Activated CD8-positive, alpha-beta memory T cell treated with anti-CD3 and anti-CD28 coated beads, Interleukin-2, amount 50 U/mL, for 4 hours (primary cell): ENCODE data around the gene ANKRD33.

Experiments used
- DNase-seq: peaks from one replicate; pipeline ENCODE4 v3.0.0-alpha.2; 2020

Gene ANKRD33

GRCh38 chr12:51922146-51922545 is 34.2 kb downstream of the ANKRD33 start:
- DNase-seq: no peak

GRCh38 chr12:51922762-51923505 is 35.0 kb downstream of the ANKRD33 start:
- DNase-seq: no peak

GRCh38 chr12:51923506-51924365 is 35.8 kb downstream of the ANKRD33 start:
- DNase-seq: peak; percentile 66

DNA sequence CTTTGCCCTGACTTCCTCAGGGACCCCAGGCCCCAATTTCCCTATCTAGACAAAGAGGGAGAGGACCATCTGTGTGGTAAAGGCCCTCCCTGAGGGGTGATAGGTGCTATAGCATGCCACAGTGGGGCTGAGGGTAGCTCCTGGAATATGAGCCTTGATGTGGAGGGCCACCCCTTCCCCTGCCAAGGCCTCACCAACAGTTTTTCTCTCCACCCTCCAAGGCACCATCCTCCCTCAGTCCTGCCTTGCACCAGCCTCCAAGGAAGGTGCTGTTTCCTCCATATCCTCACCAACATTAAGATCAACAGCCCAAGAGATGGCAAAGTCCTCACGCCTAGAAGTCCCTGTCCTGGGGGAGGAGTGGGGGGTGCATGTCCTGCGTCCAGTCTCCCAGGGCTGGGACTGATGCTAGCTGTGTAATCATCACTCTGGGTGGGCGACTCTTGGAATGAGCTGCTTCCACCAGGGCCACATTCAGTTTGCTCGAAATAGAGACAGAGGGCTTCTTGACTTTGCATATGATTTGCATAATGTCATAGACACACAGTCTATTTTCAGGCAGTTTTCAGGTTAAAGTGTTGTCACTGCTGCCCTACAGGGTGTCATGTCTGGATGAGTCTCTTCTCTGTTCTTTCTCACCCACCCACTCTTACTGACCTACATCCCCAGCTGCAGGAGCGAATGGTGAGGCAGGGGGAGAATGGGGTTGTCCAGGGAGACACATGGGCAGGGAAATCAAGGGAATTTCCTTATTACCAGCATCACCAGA is 36.8 kb downstream of the ANKRD33 start:
- DNase-seq: no peak

GRCh38 chr12:51925346-51926063 is 37.6 kb downstream of the ANKRD33 start:
- DNase-seq: no peak

DNA sequence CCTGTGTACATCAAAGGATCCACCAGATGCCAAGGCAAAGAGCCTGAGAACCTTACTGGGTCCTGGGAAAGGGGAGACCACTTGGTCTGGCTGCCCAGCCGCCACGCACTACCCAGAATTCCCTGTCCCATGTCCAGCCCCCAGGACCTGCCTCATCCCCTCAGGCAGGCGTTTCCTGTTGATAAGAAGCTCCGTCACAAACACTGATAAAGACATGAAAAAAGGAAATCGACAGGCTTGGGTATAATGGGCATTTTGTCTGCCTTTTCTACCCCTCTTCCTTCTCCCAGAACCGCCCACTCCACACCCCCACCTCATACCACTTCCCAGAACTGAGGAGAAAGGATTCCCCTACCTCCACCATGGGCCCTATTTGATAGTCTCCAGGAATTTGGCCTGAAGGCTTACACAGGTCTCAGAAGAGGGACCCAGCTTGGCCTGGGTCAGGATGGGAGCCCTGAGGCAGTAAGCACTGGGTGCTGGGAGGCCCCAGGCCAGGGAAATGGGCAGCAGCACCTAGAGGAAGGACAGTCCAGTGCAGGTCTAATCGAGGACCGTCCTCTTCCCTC is 38.2 kb downstream of the ANKRD33 start:
- DNase-seq: no peak

DNA sequence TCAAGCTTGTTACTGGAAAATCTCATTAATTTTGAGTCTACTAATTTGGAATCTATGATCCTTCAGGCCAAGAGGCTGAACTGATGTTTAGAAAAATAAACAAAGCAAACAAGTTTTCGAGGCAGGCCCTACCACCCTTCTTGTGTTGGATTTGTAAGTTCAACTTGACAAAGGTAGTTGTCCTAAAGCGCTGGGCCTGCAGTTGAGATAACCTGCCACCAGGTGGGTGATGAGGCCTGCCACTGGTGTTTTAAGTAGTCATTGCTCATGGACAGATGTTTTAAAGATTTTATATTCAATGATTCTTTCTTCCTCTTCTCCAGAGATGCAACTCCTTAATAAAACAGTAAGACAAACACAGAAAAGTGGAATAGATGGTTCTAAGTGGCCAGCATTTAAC is 38.8 kb downstream of the ANKRD33 start:
- peak; percentile 61 for DNase-seq

DNA sequence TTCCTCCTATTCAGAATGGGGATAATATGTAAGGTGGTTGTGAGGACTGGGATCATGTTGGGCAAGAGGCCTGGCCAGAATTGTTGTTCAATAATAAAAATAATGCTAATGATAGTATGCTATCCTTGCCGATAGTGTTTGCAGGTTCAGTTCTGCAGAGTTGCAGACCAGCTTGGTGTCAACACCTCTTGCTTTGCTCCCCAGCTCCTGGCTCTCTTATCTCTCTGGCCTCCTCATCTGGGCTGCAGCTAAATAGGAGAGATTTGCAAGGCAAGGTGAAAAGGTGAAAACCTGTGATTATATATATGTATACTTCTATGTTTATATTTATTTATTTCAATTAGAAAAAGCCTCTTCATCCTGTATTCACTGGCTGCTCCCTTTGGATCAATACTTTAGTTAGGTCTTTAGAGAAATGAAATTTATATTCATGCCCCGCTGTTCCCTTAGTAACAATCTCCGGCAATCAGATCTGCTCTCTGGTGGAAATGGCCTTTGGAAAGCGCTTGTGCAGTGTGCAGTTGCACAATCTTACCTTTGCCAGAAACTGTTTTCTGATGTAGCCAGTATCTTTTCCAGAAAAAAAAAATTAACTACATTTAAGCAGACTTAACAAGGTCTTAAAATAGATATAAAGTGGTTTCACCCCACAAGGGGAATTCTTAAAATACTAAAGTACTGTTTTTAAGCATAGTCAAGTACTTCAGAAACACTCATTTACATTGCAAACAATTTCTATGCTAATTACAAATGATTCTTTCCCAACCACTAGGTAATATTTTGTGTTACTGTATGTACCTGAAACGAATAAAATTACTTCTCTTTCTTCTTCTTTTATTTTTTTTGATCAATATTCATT is 44.5 kb downstream of the ANKRD33 start:
- no peak for DNase-seq

DNA sequence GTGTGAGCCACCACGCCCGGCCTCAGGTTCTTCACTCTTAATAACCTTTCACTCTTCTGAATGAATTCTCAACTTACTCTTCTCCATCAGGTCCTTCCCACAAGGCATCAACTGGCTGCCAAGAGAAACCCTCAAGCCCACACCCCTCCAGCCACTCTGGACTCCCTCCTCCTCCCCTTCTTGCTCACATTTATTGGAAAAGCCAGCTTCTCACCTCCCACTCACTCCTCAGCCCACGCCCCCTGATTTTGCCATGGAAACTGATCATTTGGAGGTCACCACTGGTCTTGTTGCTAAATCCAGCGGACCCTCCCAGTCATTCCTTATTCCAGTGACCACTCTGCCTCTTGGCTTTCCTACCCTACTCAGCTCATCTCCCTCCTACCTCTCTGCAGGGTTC is 46.2 kb downstream of the ANKRD33 start:
- DNase-seq: no peak

- no peak for DNase-seq
Observed at GRCh38 chr12:51937926-51938325, 50.0 kb downstream of the ANKRD33 start.

DNA sequence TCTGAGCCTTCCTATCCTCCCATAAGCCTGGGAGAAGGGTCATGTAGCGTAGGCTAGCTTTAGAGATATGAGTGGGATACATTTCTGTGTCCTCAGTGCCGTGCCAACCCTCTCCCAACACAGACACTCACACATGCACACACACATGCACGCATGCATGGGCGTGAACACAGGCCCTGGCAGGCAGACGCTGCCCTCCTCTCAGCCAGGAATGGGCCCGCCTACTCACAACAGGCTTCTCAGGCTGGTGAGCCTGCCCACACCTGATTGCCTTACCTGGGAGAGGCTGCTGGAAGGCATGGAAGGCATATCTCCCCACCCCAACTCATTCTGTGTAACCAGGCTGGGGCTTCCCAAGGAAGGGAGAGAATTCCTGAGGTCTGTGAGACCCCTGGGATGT is 50.8 kb downstream of the ANKRD33 start:
- no peak for DNase-seq

DNA sequence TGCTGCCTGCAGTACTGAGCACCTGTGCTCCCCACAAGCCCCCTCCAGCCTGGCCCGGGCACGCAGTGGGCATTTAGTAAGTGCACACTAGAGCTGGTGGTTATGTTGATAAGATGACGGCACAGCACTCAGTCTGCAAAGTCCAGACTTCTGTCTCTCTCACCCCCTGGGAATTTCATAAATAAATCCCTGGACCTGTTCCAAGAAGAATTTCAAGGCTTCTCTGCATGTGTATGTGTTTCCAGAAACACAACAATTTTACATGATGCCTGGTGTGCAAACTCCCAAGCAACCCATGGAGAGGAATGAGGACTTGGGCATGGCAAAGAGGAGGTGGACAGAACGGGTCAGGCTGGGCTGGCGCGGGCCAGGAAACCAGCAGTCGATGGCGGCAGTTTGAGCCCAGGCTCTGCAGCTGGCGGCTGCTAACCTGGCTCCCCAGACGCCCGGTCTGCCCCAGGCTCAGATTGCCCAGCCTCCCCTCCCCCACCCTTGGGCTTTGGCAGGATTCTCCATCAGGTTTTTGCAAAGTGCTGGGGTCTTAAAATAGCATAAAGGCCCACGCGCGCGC is 53.2 kb downstream of the ANKRD33 start:
- DNase-seq: no peak
